PFSK-1 (cell line): Measurements from ENCODE around the gene SLC5A3.

Experiments
- FOXP2 ChIP-seq: optimal IDR thresholded peaks from 2 replicates; pipeline ENCODE3; 2011; ENCODE audit warnings: borderline replicate concordance, control low read depth, inconsistent platforms; ENCODE audit not compliant: insufficient read depth; ENCODE audit errors: extremely low read length, extremely low read depth
- POLR2AphosphoS5 ChIP-seq: IDR thresholded peaks from 2 replicates; pipeline ENCODE4 v1.6.1; 2012; ENCODE audit warnings: low read depth, mild to moderate bottlenecking, control low read depth, low read length, moderate library complexity
- SIN3A ChIP-seq: IDR thresholded peaks from 2 replicates; pipeline ENCODE4 v1.6.1; 2012; ENCODE audit warnings: mild to moderate bottlenecking, low read length, moderate library complexity, borderline replicate concordance; ENCODE audit not compliant: insufficient read depth
- TAF1 ChIP-seq: IDR thresholded peaks from 2 replicates; pipeline ENCODE4 v1.6.1; 2012; ENCODE audit warnings: low read length, control low read depth, borderline replicate concordance; ENCODE audit not compliant: insufficient read depth
- TF ChIP-seq, protein P1 (sequence below), 2 experiments: IDR thresholded peaks; 2 replicates each; pipeline versions ENCODE4 v1.6.1 to v1.8.0; 2011 to 2012; ENCODE audit warnings: low read depth in 2 of 2, low read length in 2 of 2, control low read depth in 1 of 2, inconsistent platforms in 1 of 2, mild to moderate bottlenecking in 1 of 2, moderate library complexity in 1 of 2; ENCODE audit not compliant: insufficient read depth in 1 of 2

The SLC5A3 gene

GRCh38 chr21:34110594-34111202, 37.3 kb downstream of the SLC5A3 start:
- TF ChIP-seq POLR2AphosphoS5, result no peak
- TF ChIP-seq, protein P1, sequence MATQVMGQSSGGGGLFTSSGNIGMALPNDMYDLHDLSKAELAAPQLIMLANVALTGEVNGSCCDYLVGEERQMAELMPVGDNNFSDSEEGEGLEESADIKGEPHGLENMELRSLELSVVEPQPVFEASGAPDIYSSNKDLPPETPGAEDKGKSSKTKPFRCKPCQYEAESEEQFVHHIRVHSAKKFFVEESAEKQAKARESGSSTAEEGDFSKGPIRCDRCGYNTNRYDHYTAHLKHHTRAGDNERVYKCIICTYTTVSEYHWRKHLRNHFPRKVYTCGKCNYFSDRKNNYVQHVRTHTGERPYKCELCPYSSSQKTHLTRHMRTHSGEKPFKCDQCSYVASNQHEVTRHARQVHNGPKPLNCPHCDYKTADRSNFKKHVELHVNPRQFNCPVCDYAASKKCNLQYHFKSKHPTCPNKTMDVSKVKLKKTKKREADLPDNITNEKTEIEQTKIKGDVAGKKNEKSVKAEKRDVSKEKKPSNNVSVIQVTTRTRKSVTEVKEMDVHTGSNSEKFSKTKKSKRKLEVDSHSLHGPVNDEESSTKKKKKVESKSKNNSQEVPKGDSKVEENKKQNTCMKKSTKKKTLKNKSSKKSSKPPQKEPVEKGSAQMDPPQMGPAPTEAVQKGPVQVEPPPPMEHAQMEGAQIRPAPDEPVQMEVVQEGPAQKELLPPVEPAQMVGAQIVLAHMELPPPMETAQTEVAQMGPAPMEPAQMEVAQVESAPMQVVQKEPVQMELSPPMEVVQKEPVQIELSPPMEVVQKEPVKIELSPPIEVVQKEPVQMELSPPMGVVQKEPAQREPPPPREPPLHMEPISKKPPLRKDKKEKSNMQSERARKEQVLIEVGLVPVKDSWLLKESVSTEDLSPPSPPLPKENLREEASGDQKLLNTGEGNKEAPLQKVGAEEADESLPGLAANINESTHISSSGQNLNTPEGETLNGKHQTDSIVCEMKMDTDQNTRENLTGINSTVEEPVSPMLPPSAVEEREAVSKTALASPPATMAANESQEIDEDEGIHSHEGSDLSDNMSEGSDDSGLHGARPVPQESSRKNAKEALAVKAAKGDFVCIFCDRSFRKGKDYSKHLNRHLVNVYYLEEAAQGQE (IDR thresholded peaks at IDR 0.05; ENCODE audit: insufficient read depth in 1 of 2, low read depth in 2 of 2, low read length in 2 of 2), result no peak
- no peak for TF ChIP-seq SIN3A
- no peak for TF ChIP-seq TAF1
- no peak for TF ChIP-seq FOXP2

DNA sequence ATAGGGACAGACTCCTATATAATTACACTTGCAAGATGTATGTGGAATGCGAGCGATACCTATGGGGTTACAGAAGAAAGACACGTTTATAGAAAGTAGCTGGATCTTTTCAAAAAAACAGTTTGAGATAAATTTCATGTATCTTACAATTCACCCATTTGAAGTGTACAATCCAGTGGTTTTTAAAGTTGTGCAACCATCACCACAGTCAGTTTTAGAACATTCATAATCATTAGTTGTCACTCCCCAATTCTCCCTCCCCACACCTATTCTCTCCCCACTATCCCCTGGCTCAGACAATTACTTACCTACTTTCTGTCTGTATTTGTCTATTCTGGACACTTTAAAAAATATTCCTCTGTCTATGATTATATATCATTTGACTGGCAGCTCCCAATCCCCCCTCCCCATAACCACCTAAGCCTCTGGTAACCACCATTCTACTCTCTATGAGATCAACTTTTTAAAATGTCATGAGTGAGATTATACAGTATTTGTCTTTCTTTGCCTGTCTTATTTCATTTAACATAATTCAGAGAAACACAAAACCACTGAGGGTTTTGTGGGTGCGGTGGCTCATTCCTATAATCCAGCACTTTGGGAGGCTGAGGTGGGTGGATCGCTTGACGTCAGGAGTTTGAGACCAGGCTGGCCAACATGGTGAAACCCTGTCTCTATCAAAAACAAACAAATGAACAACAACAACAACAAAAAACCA, 39.1 kb downstream of the SLC5A3 start:
- TF ChIP-seq FOXP2 (no peak), SIN3A (no peak), POLR2AphosphoS5 (no peak), TAF1 (no peak)
- TF ChIP-seq, protein P1 (IDR thresholded peaks at IDR 0.05; ENCODE audit: insufficient read depth in 1 of 2, low read depth in 2 of 2, low read length in 2 of 2), result no peak

DNA sequence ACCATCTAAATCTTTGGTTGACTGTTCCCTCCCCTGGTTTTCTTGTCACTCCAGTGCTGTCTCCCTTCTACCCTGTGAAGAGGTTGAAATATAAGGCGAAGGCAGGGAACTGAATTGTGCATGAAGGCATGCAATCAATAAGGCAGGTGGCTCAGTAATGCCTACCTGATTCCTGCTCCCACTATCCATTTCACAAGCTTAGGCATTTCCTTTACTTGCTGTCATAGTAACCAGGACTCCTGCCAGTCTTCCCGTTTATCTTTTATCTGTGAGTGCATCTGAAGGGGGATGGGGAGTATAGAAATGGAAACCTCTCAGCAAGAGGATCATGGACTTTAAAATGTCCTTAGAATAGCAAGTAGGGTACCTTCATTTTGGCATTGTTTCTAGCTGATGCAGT, 40.5 kb downstream of the SLC5A3 start:
- TF ChIP-seq, protein P1 (IDR thresholded peaks at IDR 0.05; ENCODE audit: insufficient read depth in 1 of 2, low read depth in 2 of 2, low read length in 2 of 2), result no peak
- TF ChIP-seq FOXP2 (no peak), POLR2AphosphoS5 (no peak), SIN3A (no peak), TAF1 (no peak)

GRCh38 chr21:34115160-34115559, 41.8 kb downstream of the SLC5A3 start:
- no peak for TF ChIP-seq POLR2AphosphoS5
- TF ChIP-seq, protein P1 (IDR thresholded peaks at IDR 0.05; ENCODE audit: insufficient read depth in 1 of 2, low read depth in 2 of 2, low read length in 2 of 2), result no peak
- TF ChIP-seq SIN3A, result no peak
- TF ChIP-seq TAF1, result no peak
- TF ChIP-seq FOXP2, result no peak
